Neural progenitor cell (in vitro differentiated cells): ENCODE measurements around the gene PAX1.

Source experiments
- CTCF ChIP-seq: fragments of 200-600 bp; sonication (generic); IDR thresholded peaks from 2 replicates; pipeline ENCODE4 v1.5.1; 2017; ENCODE audit warnings: antibody characterized with exemption, mild to moderate bottlenecking
- EZH2 ChIP-seq: fragments of 200-600 bp; sonication (generic); IDR thresholded peaks from 2 replicates; pipeline ENCODE4 v1.6.1; 2017; ENCODE audit warnings: antibody characterized with exemption, mild to moderate bottlenecking, moderate library complexity
- EZH2phosphoT487 ChIP-seq: fragments of 200-600 bp; sonication (generic); IDR thresholded peaks from 2 replicates; pipeline ENCODE4 v1.6.1; 2017; ENCODE audit warnings: antibody characterized with exemption

DNA sequence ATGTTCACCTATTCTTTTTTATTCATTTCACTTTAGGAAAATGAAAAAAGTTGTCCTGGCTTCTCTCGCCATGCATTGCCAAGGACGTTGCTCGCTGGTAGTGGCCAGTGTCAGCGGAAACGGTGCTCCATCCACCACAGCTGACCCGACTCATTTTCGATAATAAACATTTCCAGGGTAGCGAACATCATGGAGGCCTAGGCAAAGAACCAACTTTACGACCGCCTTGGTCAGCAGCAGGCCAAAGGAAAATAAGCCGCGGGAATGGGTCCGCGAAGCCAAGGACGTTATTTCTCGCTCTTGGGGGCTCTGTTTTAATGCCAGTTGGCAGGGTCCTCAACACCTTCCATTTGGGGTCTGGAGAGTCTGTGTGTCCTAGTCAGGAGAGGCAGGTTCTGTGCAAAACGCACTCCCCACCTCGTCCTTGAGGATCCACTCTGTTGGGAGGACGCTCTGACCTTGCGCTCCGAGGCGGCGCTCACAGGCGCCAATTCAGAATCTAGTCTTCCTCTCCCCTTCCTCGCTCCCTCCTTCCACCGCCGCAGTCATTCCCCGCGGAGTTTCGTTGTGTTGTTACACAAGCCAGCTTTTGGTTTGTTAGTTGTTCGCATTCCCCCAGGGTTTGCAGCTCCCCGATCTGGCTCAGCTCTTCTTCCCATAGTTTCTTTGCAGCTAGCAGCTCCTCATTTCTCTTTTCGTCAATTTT is 4.1 kb upstream of the PAX1 start:
- TF ChIP-seq CTCF (no peak), EZH2phosphoT487 (peak; percentile 96), EZH2 (peak; percentile 83)
